GM23338 (cell line): ENCODE measurements around the gene TRAF3. TPM values are rescaled to one million over a fixed set of nuclear protein-coding genes. Genes with fewer than 3 reads are reported as not detected.

Experiments used
- ATAC-seq: fragments of 200-7000 bp; cut with Tn5 transposase; 3 replicates; pipeline ENCODE4 v1.9.1; 2020
- DNase-seq: peaks from one replicate; pipeline ENCODE4 v3.0.0-alpha.2; 2015; ENCODE audit warnings: low spot score
- H2AFZ ChIP-seq: fragments of 200-600 bp; sonication (generic); 2 replicates; pipeline ENCODE4 v1.8.0; 2016; ENCODE audit warnings: antibody characterized with exemption, mild to moderate bottlenecking, moderate library complexity
- H3F3A ChIP-seq: fragments of 200-600 bp; sonication (generic); replicated peaks from 2 replicates; pipeline ENCODE4 v1.8.0; 2017; ENCODE audit warnings: antibody characterized with exemption, mixed run types, low read depth
- H3K27ac ChIP-seq: fragments of 200-600 bp; sonication (generic); 2 replicates; pipeline ENCODE4 v1.6.1; 2016; ENCODE audit warnings: low read depth
- H3K27me3 ChIP-seq: fragments of 200-600 bp; sonication (generic); 2 replicates; pipeline ENCODE4 v1.8.0; 2016; ENCODE audit warnings: mild to moderate bottlenecking, mixed run types, moderate library complexity; ENCODE audit not compliant: insufficient read depth
- H3K36me3 ChIP-seq: fragments of 200-600 bp; sonication (generic); 2 replicates; pipeline ENCODE4 v1.8.0; 2016; ENCODE audit warnings: mild to moderate bottlenecking; ENCODE audit not compliant: insufficient read depth
- H3K4me1 ChIP-seq: fragments of 200-600 bp; sonication (generic); 2 replicates; pipeline ENCODE4 v1.8.0; 2016; ENCODE audit warnings: mild to moderate bottlenecking, moderate library complexity; ENCODE audit not compliant: insufficient read depth
- H3K4me2 ChIP-seq: fragments of 200-600 bp; sonication (generic); 2 replicates; pipeline ENCODE4 v1.7.1; 2017; ENCODE audit warnings: mixed run types
- H3K4me3 ChIP-seq: fragments of 200-600 bp; sonication (generic); 2 replicates; pipeline ENCODE4 v1.6.1; 2016; ENCODE audit warnings: mixed run types
- H3K79me2 ChIP-seq: fragments of 200-600 bp; sonication (generic); replicated peaks from 2 replicates; pipeline ENCODE4 v1.8.0; 2017; ENCODE audit warnings: mild to moderate bottlenecking; ENCODE audit not compliant: insufficient read depth
- H3K9me2 ChIP-seq: fragments of 200-600 bp; sonication (generic); 2 replicates; pipeline ENCODE4 v1.8.0; 2017; ENCODE audit not compliant: insufficient read depth
- H4K20me1 ChIP-seq: fragments of 200-600 bp; sonication (generic); replicated peaks from 2 replicates; pipeline ENCODE4 v1.8.0; 2017; ENCODE audit warnings: mild to moderate bottlenecking; ENCODE audit not compliant: insufficient read depth
- H3K27ac Mint-ChIP-seq: 2 replicates; pipeline ENCODE4 v1.8.0; 2020; ENCODE audit warnings: inconsistent platforms, mild to moderate bottlenecking, moderate library complexity, mixed read lengths
- H3K27me3 Mint-ChIP-seq: 3 replicates; pipeline ENCODE4 v1.8.0; 2022; ENCODE audit warnings: low read depth, mild to moderate bottlenecking, moderate library complexity, mixed read lengths, inconsistent platforms; ENCODE audit not compliant: insufficient read depth, poor library complexity
- H3K36me3 Mint-ChIP-seq: 3 replicates; pipeline ENCODE4 v1.8.0; 2021; ENCODE audit warnings: low read depth, mild to moderate bottlenecking, inconsistent platforms, moderate library complexity, mixed read lengths
- H3K4me1 Mint-ChIP-seq: 3 replicates; pipeline ENCODE4 v1.8.0; 2020; ENCODE audit warnings: mild to moderate bottlenecking, inconsistent platforms, mixed read lengths
- H3K4me3 Mint-ChIP-seq: 3 replicates; pipeline ENCODE4 v1.8.0; 2021; ENCODE audit warnings: moderate library complexity, mild to moderate bottlenecking, inconsistent platforms, mixed read lengths
- H3K9me3 Mint-ChIP-seq: 3 replicates; pipeline ENCODE4 v1.8.0; 2020; ENCODE audit warnings: moderate library complexity, mild to moderate bottlenecking, inconsistent platforms, mixed read lengths
- CREB1 ChIP-seq: fragments of 250-450 bp; sonication (Bioruptor Pico); IDR thresholded peaks from 2 replicates; pipeline ENCODE4 v1.5.0; 2020; ENCODE audit warnings: low read depth, mild to moderate bottlenecking, moderate library complexity
- CTCF ChIP-seq, 2 experiments: fragments of 200-600 bp in 1 of 2; sonication (generic) in 1 of 2; conservative IDR thresholded peaks; 2 replicates each; pipeline versions ENCODE4 v1.5.1 to v1.6.1; 2016 to 2017; ENCODE audit warnings: antibody characterized with exemption in 2 of 2, low read depth in 2 of 2, mild to moderate bottlenecking in 2 of 2, moderate library complexity in 1 of 2
- ETS1 ChIP-seq: IDR thresholded peaks from 2 replicates; pipeline ENCODE4 v1.6.1; 2016; ENCODE audit warnings: antibody characterized with exemption
- EZH2 ChIP-seq: fragments of 200-600 bp; sonication (generic); IDR thresholded peaks from one replicate; pipeline ENCODE4 v1.8.0; 2017; ENCODE audit warnings: antibody characterized with exemption, mild to moderate bottlenecking, low read depth; ENCODE audit not compliant: unreplicated experiment
- EZH2phosphoT487 ChIP-seq: fragments of 200-600 bp; sonication (generic); IDR thresholded peaks from one replicate; pipeline ENCODE4 v1.8.1; 2018; ENCODE audit warnings: antibody characterized with exemption; ENCODE audit not compliant: unreplicated experiment
- JUNB ChIP-seq: IDR thresholded peaks from one replicate; pipeline ENCODE4 v1.6.1; 2016; ENCODE audit warnings: antibody characterized with exemption; ENCODE audit not compliant: unreplicated experiment
- NANOG ChIP-seq: IDR thresholded peaks from 2 replicates; pipeline ENCODE4 v1.6.1; 2016; ENCODE audit warnings: antibody characterized with exemption, borderline replicate concordance
- POLR2AphosphoS5 ChIP-seq: IDR thresholded peaks from 2 replicates; pipeline ENCODE4 v1.6.1; 2016; ENCODE audit warnings: antibody characterized with exemption, low read depth
- REST ChIP-seq: IDR thresholded peaks from one replicate; pipeline ENCODE4 v1.6.1; 2018; ENCODE audit warnings: antibody characterized with exemption; ENCODE audit not compliant: unreplicated experiment
- STAT1 ChIP-seq: IDR thresholded peaks from one replicate; pipeline ENCODE4 v1.6.1; 2016; ENCODE audit warnings: antibody characterized with exemption; ENCODE audit not compliant: unreplicated experiment
- ZNF114 ChIP-seq: fragments of 250-450 bp; sonication (Bioruptor Pico); IDR thresholded peaks from 2 replicates; pipeline ENCODE4 v1.5.0; 2020; ENCODE audit warnings: mild to moderate bottlenecking, moderate library complexity
- ZNF331 ChIP-seq: fragments of 250-450 bp; sonication (Bioruptor Pico); IDR thresholded peaks from 2 replicates; pipeline ENCODE4 v1.5.0; 2020; ENCODE audit warnings: low read depth, mild to moderate bottlenecking, moderate library complexity
- ZNF462 ChIP-seq: fragments of 250-450 bp; sonication (Bioruptor Pico); IDR thresholded peaks from 2 replicates; pipeline ENCODE4 v1.5.0; 2020; ENCODE audit warnings: mild to moderate bottlenecking, moderate library complexity
- polyA plus RNA-seq: library from polyadenylated mRNA; unstranded; fragments of >200 nt; fragmentation: Nextera tagmentation; extraction: Ambion mirVana; gene quantifications from 2 replicates; pipeline ENCODE4 v1.2.1, GENCODE V29; 2016
- total RNA-seq: library from RNA; depleted of rRNA; stranded (reverse); fragments of >200 nt; shearing (Covaris generic); gene quantifications from 2 replicates; pipeline ENCODE4 v1.2.3, GENCODE V29; 2014

The TRAF3 gene
- total and polyA plus RNA-seq, 2 experiments from 2014 or later = 3.7 to 9.3 TPM

GRCh38 chr14:102825307-102826095, 48.3 kb downstream of the TRAF3 start:
- ATAC-seq (no peak), DNase-seq (no peak)
- Mint-ChIP-seq H3K27me3 (peaks cover 2% of the 10 kb centered on the region), H3K4me1 (peaks cover 56% of the 10 kb centered on the region), H3K4me3 (no peak overlapping the region), H3K36me3 (no peaks in the 10 kb centered on the region), H3K27ac (no peak overlapping the region; the same call in 1 of the 2 replicates), H3K9me3 (no peaks in the 10 kb centered on the region)
- Histone ChIP-seq H3K79me2 (peaks cover 46% of the 10 kb centered on the region), H3K27ac (no peak overlapping the region), H3K4me2 (no peak overlapping the region), H3K9me2 (no peaks in the 10 kb centered on the region), H4K20me1 (no peaks in the 10 kb centered on the region), H3F3A (no peaks in the 10 kb centered on the region), H3K4me1 (peaks cover 64% of the 10 kb centered on the region), H3K36me3 (no peaks in the 10 kb centered on the region), H3K27me3 (no peaks in the 10 kb centered on the region), H3K4me3 (no peak overlapping the region), H2AFZ (no peak overlapping the region)
- TF ChIP-seq JUNB (no peak), CREB1 (CRISPR knock-in tag) (no peak), ZNF462 (no peak), ETS1 (no peak), CTCF (conservative IDR thresholded peaks at IDR 0.05; ENCODE audit: low read depth in 2 of 2) (no peak), POLR2AphosphoS5 (no peak), EZH2phosphoT487 (no peak), EZH2 (no peak), ZNF114 (CRISPR knock-in tag) (no peak), REST (no peak), NANOG (no peak), STAT1 (no peak), ZNF331 (CRISPR knock-in tag) (no peak)
